ENCODE data around the gene CYTH4.

CYTH4 gene

GRCh38 chr22:37270928-37271650 is 11.2 kb upstream of the CYTH4 start:
- no peak for DNase-seq (ENCODE audit: low read depth)

- DNase-seq (ENCODE audit: low read depth), result no peak
These were observed 9.0 kb upstream of the CYTH4 start for GRCh38 chr22:37273126-37273845.

- no peak for DNase-seq (ENCODE audit: low read depth)
These were observed 8.5 kb upstream of the CYTH4 start for GRCh38 chr22:37273846-37274225.

GRCh38 chr22:37274380-37274862 is 7.9 kb upstream of the CYTH4 start:
- DNase-seq (ENCODE audit: low read depth), result no peak

- no peak for DNase-seq (ENCODE audit: low read depth)
These were observed 7.2 kb upstream of the CYTH4 start for GRCh38 chr22:37275134-37275533.

GRCh38 chr22:37275622-37276021 is 6.7 kb upstream of the CYTH4 start:
- no peak for DNase-seq (ENCODE audit: low read depth)

GRCh38 chr22:37276776-37277175 is 5.5 kb upstream of the CYTH4 start:
- DNase-seq (ENCODE audit: low read depth), result no peak

- DNase-seq (ENCODE audit: low read depth), result no peak
These were observed 4.9 kb upstream of the CYTH4 start for GRCh38 chr22:37277384-37277783.

GRCh38 chr22:37278261-37278660 is 4.0 kb upstream of the CYTH4 start:
- no peak for DNase-seq (ENCODE audit: low read depth)

- DNase-seq (ENCODE audit: low read depth), result no peak
These were observed 2.8 kb upstream of the CYTH4 start for GRCh38 chr22:37279331-37280181.

- no peak for DNase-seq (ENCODE audit: low read depth)
These were observed 1.6 kb upstream of the CYTH4 start for GRCh38 chr22:37280718-37281117.

- DNase-seq (ENCODE audit: low read depth), result no peak
These were observed 1.1 kb upstream of the CYTH4 start for GRCh38 chr22:37281195-37281594.

- DNase-seq (ENCODE audit: low read depth), result no peak
These were observed 493 bp upstream of the CYTH4 start for GRCh38 chr22:37281646-37282384.

GRCh38 chr22:37283393-37283937 is 1.2 kb downstream of the CYTH4 start:
- DNase-seq (ENCODE audit: low read depth), result no peak

- DNase-seq (ENCODE audit: low read depth), result no peak
These were observed 2.0 kb downstream of the CYTH4 start for GRCh38 chr22:37284126-37284804.

- DNase-seq (ENCODE audit: low read depth), result no peak
These were observed 2.6 kb downstream of the CYTH4 start for GRCh38 chr22:37284805-37285355.

- no peak for DNase-seq (ENCODE audit: low read depth)
These were observed 3.6 kb downstream of the CYTH4 start for GRCh38 chr22:37285937-37286336.

GRCh38 chr22:37287550-37287951 is 5.2 kb downstream of the CYTH4 start:
- DNase-seq (ENCODE audit: low read depth), result no peak

GRCh38 chr22:37288521-37288920 is 6.2 kb downstream of the CYTH4 start:
- DNase-seq (ENCODE audit: low read depth), result no peak

GRCh38 chr22:37289156-37289735 is 6.9 kb downstream of the CYTH4 start:
- DNase-seq (ENCODE audit: low read depth), result no peak

Data from HS-5 (cell line).